ENCODE data around the gene DLG1.

DNA sequence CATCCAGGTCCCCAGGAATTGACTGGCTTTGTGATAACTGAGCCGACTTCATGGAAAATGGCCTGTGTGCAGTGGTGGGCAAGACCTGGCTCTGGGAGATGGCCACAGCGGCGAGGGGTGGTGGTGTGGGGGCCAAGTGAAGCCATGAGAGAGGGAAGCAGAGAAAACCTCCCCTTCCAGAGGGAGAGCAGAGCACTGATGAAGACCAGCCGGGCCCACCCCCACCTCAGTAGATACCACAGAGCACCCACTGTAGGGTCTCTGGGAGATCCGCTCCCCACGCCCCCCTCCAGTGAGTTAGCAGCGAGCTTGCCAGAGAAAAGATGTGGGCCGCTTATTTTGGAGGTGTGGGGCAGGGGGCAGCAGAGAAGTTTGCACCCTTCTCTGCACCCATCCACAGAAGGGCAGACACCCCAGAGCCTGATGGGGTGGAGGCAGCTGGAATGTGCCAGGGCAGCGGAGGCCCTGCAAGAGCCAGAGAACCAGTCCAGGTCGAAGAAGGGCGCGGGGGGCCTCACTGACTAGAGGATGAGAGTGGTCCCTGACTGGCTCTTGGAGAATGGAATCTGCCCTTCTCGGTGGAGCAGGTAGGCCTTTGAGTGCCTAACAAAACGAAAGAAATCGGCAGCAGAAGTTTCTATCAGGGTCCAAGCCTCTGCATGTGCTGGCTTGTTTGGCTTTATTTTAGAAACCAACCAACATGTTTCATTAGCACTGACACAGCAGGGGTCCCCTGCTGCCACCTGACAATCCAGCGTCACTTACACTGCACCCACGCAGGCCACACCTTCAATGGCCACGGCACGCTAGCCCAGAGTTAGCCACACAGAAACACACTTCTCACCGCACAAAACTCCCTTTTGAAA, 297.1 kb downstream of the DLG1 start:
- TF ChIP-seq, protein P1, sequence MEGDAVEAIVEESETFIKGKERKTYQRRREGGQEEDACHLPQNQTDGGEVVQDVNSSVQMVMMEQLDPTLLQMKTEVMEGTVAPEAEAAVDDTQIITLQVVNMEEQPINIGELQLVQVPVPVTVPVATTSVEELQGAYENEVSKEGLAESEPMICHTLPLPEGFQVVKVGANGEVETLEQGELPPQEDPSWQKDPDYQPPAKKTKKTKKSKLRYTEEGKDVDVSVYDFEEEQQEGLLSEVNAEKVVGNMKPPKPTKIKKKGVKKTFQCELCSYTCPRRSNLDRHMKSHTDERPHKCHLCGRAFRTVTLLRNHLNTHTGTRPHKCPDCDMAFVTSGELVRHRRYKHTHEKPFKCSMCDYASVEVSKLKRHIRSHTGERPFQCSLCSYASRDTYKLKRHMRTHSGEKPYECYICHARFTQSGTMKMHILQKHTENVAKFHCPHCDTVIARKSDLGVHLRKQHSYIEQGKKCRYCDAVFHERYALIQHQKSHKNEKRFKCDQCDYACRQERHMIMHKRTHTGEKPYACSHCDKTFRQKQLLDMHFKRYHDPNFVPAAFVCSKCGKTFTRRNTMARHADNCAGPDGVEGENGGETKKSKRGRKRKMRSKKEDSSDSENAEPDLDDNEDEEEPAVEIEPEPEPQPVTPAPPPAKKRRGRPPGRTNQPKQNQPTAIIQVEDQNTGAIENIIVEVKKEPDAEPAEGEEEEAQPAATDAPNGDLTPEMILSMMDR (IDR thresholded peaks at IDR 0.05): no peak
- no peak for TF ChIP-seq POLR2A (IDR thresholded peaks at IDR 0.05)
